Loucy (cell line): ENCODE data around the gene TICAM1.

ENCODE experiments used
- H2AFZ ChIP-seq: fragments of 200-600 bp; sonication (generic); 2 replicates; pipeline ENCODE4 v1.6.0; 2016; ENCODE audit warnings: antibody characterized with exemption, mild to moderate bottlenecking, low read length, moderate library complexity
- H3F3A ChIP-seq: fragments of 200-600 bp; 2 replicates; pipeline ENCODE4 v1.6.0; 2016; ENCODE audit warnings: antibody characterized with exemption, low read depth, mild to moderate bottlenecking
- H3K27me3 ChIP-seq: fragments of 200-600 bp; sonication (generic); 2 replicates; pipeline ENCODE4 v1.6.1; 2014; ENCODE audit warnings: low read length, mild to moderate bottlenecking; ENCODE audit not compliant: insufficient read depth, poor library complexity, severe bottlenecking
- H3K36me3 ChIP-seq: fragments of 200-600 bp; sonication (generic); 2 replicates; pipeline ENCODE4 v1.6.1; 2016; ENCODE audit warnings: low read length; ENCODE audit not compliant: insufficient read depth
- H3K4me1 ChIP-seq: fragments of 200-600 bp; sonication (generic); 2 replicates; pipeline ENCODE4 v1.5.1; 2014; ENCODE audit warnings: low read length, mild to moderate bottlenecking; ENCODE audit not compliant: insufficient read depth, poor library complexity, severe bottlenecking
- H3K4me2 ChIP-seq: fragments of 200-600 bp; sonication (generic); 2 replicates; pipeline ENCODE4 v1.6.0; 2014; ENCODE audit warnings: antibody characterized with exemption, low read length, low read depth, mild to moderate bottlenecking; ENCODE audit not compliant: poor library complexity, severe bottlenecking
- H3K4me3 ChIP-seq: fragments of 200-600 bp; sonication (generic); 2 replicates; pipeline ENCODE4 v1.5.1; 2014; ENCODE audit warnings: low read length, mild to moderate bottlenecking, mixed read lengths; ENCODE audit not compliant: poor library complexity, severe bottlenecking
- H3K79me2 ChIP-seq: fragments of 200-600 bp; sonication (generic); 2 replicates; pipeline ENCODE4 v1.6.1; 2014; ENCODE audit warnings: low read length; ENCODE audit not compliant: insufficient read depth
- H3K9ac ChIP-seq: fragments of 200-600 bp; sonication (generic); 2 replicates; pipeline ENCODE4 v1.6.0; 2014; ENCODE audit warnings: mild to moderate bottlenecking, low read depth, low read length, moderate library complexity; ENCODE audit not compliant: poor library complexity, severe bottlenecking
- H3K9me2 ChIP-seq: fragments of 200-600 bp; sonication (generic); replicated peaks from 2 replicates; pipeline ENCODE4 v1.6.1; 2016; ENCODE audit warnings: low read depth, low read length, mixed read lengths
- H3K9me3 ChIP-seq: fragments of 200-600 bp; sonication (generic); 2 replicates; pipeline ENCODE4 v1.6.1; 2014; ENCODE audit warnings: mild to moderate bottlenecking, antibody characterized with exemption, low read length, low read depth; ENCODE audit not compliant: insufficient read depth
- H4K20me1 ChIP-seq: fragments of 200-600 bp; sonication (generic); 2 replicates; pipeline ENCODE4 v1.6.0; 2014; ENCODE audit warnings: antibody characterized with exemption, low read length, mild to moderate bottlenecking; ENCODE audit not compliant: insufficient read depth, poor library complexity, severe bottlenecking
- CTCF ChIP-seq: fragments of 200-600 bp; sonication (generic); conservative IDR thresholded peaks from 2 replicates; pipeline ENCODE4 v1.5.1; 2014; ENCODE audit warnings: mild to moderate bottlenecking, antibody characterized with exemption, low read length
- EZH2phosphoT487 ChIP-seq: fragments of 200-600 bp; IDR thresholded peaks from 2 replicates; pipeline ENCODE4 v1.6.1; 2018; ENCODE audit warnings: antibody characterized with exemption, mild to moderate bottlenecking, moderate library complexity, borderline replicate concordance

The TICAM1 gene

GRCh38 chr19:4852484-4852883, 21.0 kb upstream of the TICAM1 start:
- Histone ChIP-seq H3F3A (no peaks in the 10 kb centered on the region), H3K9ac (no peak overlapping the region), H2AFZ (no peak overlapping the region), H4K20me1 (peaks cover 3% of the 10 kb centered on the region), H3K9me2 (no peaks in the 10 kb centered on the region), H3K4me3 (no peak overlapping the region), H3K4me2 (no peak overlapping the region), H3K9me3 (no peaks in the 10 kb centered on the region), H3K27me3 (no peaks in the 10 kb centered on the region), H3K79me2 (no peaks in the 10 kb centered on the region), H3K36me3 (peaks cover 18% of the 10 kb centered on the region; the same call in 1 of the 2 replicates), H3K4me1 (no peaks in the 10 kb centered on the region)
- no peak for TF ChIP-seq EZH2phosphoT487
- no peak for TF ChIP-seq CTCF

- H3K4me3 ChIP-seq = no peak overlapping the region
- H3K27me3 ChIP-seq = no peaks in the 10 kb centered on the region
- no peak overlapping the region for H2AFZ ChIP-seq
- no peak overlapping the region for H3K9ac ChIP-seq
- no peak overlapping the region for H3K4me2 ChIP-seq
- TF ChIP-seq CTCF = peak; percentile 79
- no peak for TF ChIP-seq EZH2phosphoT487
- H3K9me3 ChIP-seq = no peaks in the 10 kb centered on the region
- H3K9me2 ChIP-seq = no peaks in the 10 kb centered on the region
- no peaks in the 10 kb centered on the region for H3K79me2 ChIP-seq
- H3K36me3 ChIP-seq = peaks cover 17% of the 10 kb centered on the region; the same call in 1 of the 2 replicates
- no peaks in the 10 kb centered on the region for H3K4me1 ChIP-seq
- no peaks in the 10 kb centered on the region for H3F3A ChIP-seq
- H4K20me1 ChIP-seq = peaks cover 3% of the 10 kb centered on the region
Measured at GRCh38 chr19:4851551-4852290, 20.2 kb upstream of the TICAM1 start.

GRCh38 chr19:4849019-4849418, 17.5 kb upstream of the TICAM1 start:
- peaks cover 3% of the 10 kb centered on the region for H4K20me1 ChIP-seq
- TF ChIP-seq CTCF = no peak
- TF ChIP-seq EZH2phosphoT487 = no peak
- no peaks in the 10 kb centered on the region for H3K27me3 ChIP-seq
- no peaks in the 10 kb centered on the region for H3K9me2 ChIP-seq
- peaks cover 25% of the 10 kb centered on the region; the same call in 1 of the 2 replicates for H3K36me3 ChIP-seq
- no peaks in the 10 kb centered on the region for H3K4me1 ChIP-seq
- no peak overlapping the region for H3K9ac ChIP-seq
- no peak overlapping the region for H3K4me2 ChIP-seq
- no peaks in the 10 kb centered on the region for H3F3A ChIP-seq
- H3K79me2 ChIP-seq = no peaks in the 10 kb centered on the region
- H3K9me3 ChIP-seq = no peaks in the 10 kb centered on the region
- no peak overlapping the region for H2AFZ ChIP-seq
- no peak overlapping the region for H3K4me3 ChIP-seq
